NCI-H82 (cell line): ENCODE data around the gene LOXL3.
"Not testable (repeated sequence)": the region's sequence is repeated elsewhere in the genome, so short reads cannot be mapped to it uniquely, and the experiment has no call there.

Experiments
- DNase-seq: peaks from one replicate; lab custom pipeline; 2025; lab: John Stamatoyannopoulos, UW

Gene LOXL3

GRCh38 chr2:74572178-74572925 is 18.6 kb upstream of the LOXL3 start:
- DNase-seq, result no peak

- no peak for DNase-seq
These were observed 17.3 kb upstream of the LOXL3 start for GRCh38 chr2:74571058-74571457.

- no peak for DNase-seq
These were observed 15.9 kb upstream of the LOXL3 start for GRCh38 chr2:74569686-74570085.

- no peak for DNase-seq
These were observed 14.1 kb upstream of the LOXL3 start for GRCh38 chr2:74567881-74568280.

- DNase-seq, result no peak
These were observed 13.0 kb upstream of the LOXL3 start for GRCh38 chr2:74566754-74567085.

GRCh38 chr2:74566076-74566753 is 12.5 kb upstream of the LOXL3 start:
- DNase-seq, result no peak

GRCh38 chr2:74564222-74564621 is 10.5 kb upstream of the LOXL3 start:
- DNase-seq, result no peak

- no peak for DNase-seq
These were observed 8.5 kb upstream of the LOXL3 start for GRCh38 chr2:74562126-74562775.

GRCh38 chr2:74561022-74561421 is 7.3 kb upstream of the LOXL3 start:
- not testable (repeated sequence) for DNase-seq

- DNase-seq, result no peak
These were observed 6.8 kb upstream of the LOXL3 start for GRCh38 chr2:74560591-74560990.

GRCh38 chr2:74559912-74560311 is 6.2 kb upstream of the LOXL3 start:
- no peak for DNase-seq

GRCh38 chr2:74558284-74559230 is 4.8 kb upstream of the LOXL3 start:
- no peak for DNase-seq

GRCh38 chr2:74556831-74557370 is 3.2 kb upstream of the LOXL3 start:
- DNase-seq, result no peak

GRCh38 chr2:74556159-74556558 is 2.4 kb upstream of the LOXL3 start:
- DNase-seq, result no peak

GRCh38 chr2:74555610-74556103 is 1.9 kb upstream of the LOXL3 start:
- DNase-seq, result no peak

GRCh38 chr2:74554820-74555531 is 1.2 kb upstream of the LOXL3 start:
- DNase-seq, result peak; percentile 65

- peak; percentile 56 for DNase-seq
These were observed 579 bp downstream of the LOXL3 start for GRCh38 chr2:74552914-74553811.

GRCh38 chr2:74551942-74552913 is 1.5 kb downstream of the LOXL3 start:
- no peak for DNase-seq

GRCh38 chr2:74551530-74551929 is 2.2 kb downstream of the LOXL3 start:
- no peak for DNase-seq
